ENCODE results near the gene NIPBL. TPM values are rescaled to one million over a fixed set of nuclear protein-coding genes. Genes with fewer than 3 reads are reported as not detected.
A peak's percentile ranks its signal among the peaks of the same experiment; 100 is the strongest.

NIPBL gene
- total RNA-seq, 1 experiment from 2014 or later = 48.3 TPM

DNA sequence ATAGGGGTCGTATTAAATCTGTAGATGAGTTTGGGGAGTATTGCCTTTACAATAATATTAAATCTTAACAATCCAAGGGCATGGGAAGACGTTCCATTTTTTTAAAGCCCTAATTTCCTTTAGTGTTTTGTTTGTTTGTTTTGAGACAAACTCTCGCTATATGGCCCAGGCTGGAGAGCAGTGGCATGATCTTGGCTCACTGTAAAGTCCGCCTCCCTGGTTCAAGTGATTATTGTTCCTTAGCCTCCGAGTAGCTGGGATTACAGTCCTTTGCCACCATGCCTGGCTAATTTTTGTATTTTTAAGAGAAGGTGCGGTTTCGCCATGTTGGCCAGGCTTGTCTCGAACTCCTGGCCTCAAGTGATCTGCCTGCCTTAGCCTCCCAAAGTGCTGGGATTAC, 19.9 kb downstream of the NIPBL start (continued):
- TF ChIP-seq PRDM15 (CRISPR knock-in tag; IDR thresholded peaks at IDR 0.05) = no peak
- no peak for TF ChIP-seq ARID4B (CRISPR knock-in tag; IDR thresholded peaks at IDR 0.05; ENCODE audit: borderline replicate concordance)
- TF ChIP-seq ZNF138 (CRISPR knock-in tag; conservative IDR thresholded peaks at IDR 0.05) = no peak
- TF ChIP-seq ZSCAN18 (CRISPR knock-in tag; IDR thresholded peaks at IDR 0.05) = no peak

DNA sequence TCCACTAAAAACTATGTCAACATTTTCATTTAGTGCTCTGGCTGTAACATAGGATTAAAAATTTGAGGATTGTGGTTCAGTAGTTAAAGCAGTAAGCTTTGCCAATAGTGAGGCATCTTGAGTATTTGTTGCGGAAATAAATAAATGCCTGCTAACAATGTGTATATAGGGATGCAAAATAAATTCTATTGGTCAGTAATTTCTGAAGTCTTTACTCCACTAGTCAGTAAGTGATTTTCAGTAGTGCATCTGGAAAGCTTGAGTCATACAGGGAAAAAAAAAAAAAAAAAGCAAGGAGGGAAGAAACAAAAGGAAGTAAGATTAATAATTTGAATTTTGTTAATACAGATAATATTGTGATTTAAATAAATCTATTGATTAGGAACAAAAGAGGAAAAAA, 21.0 kb downstream of the NIPBL start:
- Mint-ChIP-seq H3K27ac (peak overlapping the region; percentile 79), H3K4me3 (no peak overlapping the region), H3K4me1 (peaks cover 37% of the 10 kb centered on the region), H3K9me3 (peaks cover 17% of the 10 kb centered on the region), H3K27me3 (ENCODE audit: low read depth) (no peaks in the 10 kb centered on the region), H3K36me3 (peaks cover 8% of the 10 kb centered on the region)
- TF ChIP-seq ZNF423 (CRISPR knock-in tag; IDR thresholded peaks at IDR 0.05) (no peak), CBFB (CRISPR knock-in tag; IDR thresholded peaks at IDR 0.05; ENCODE audit: low read depth) (no peak), TP53 (CRISPR knock-in tag; IDR thresholded peaks at IDR 0.05) (no peak), ZSCAN18 (CRISPR knock-in tag; IDR thresholded peaks at IDR 0.05) (no peak), RORB (CRISPR knock-in tag; IDR thresholded peaks at IDR 0.05) (no peak), USF2 (CRISPR knock-in tag; IDR thresholded peaks at IDR 0.05) (no peak), ZNF263 (CRISPR knock-in tag; IDR thresholded peaks at IDR 0.05; ENCODE audit: low read depth) (no peak), FOXJ3 (CRISPR knock-in tag; IDR thresholded peaks at IDR 0.05; ENCODE audit: borderline replicate concordance) (no peak)
- TF ChIP-seq, protein P1, sequence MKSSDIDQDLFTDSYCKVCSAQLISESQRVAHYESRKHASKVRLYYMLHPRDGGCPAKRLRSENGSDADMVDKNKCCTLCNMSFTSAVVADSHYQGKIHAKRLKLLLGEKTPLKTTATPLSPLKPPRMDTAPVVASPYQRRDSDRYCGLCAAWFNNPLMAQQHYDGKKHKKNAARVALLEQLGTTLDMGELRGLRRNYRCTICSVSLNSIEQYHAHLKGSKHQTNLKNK (CRISPR knock-in tag; IDR thresholded peaks at IDR 0.05) = no peak
- TF ChIP-seq, protein P2, sequence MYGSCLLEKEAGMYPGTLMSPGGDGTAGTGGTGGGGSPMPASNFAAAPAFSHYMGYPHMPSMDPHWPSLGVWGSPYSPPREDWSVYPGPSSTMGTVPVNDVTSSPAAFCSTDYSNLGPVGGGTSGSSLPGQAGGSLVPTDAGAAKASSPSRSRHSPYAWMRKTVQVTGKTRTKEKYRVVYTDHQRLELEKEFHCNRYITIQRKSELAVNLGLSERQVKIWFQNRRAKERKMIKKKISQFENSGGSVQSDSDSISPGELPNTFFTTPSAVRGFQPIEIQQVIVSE (CRISPR knock-in tag; IDR thresholded peaks at IDR 0.05; ENCODE audit: borderline replicate concordance) = no peak
- TF ChIP-seq, protein P3, sequence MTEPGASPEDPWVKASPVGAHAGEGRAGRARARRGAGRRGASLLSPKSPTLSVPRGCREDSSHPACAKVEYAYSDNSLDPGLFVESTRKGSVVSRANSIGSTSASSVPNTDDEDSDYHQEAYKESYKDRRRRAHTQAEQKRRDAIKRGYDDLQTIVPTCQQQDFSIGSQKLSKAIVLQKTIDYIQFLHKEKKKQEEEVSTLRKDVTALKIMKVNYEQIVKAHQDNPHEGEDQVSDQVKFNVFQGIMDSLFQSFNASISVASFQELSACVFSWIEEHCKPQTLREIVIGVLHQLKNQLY (CRISPR knock-in tag; IDR thresholded peaks at IDR 0.05) = no peak
- ChIA-PET CTCF (no interaction called here), POLR2A (no interaction called here)
- ATAC-seq = no peak
- no peak for DNase-seq (ENCODE audit: low spot score)

Data from WTC11 (cell line).